ENCODE measurements around the gene HDAC8. TPM values are rescaled to one million over a fixed set of nuclear protein-coding genes. Genes with fewer than 3 reads are reported as not detected.

HDAC8 gene
- total and polyA plus RNA-seq, 9 of the 15 experiments (the other 6 are each of a cell fraction or from before 2014, with no cell fraction given) = 18.9 to 53.8 (median 28.7) TPM

DNA sequence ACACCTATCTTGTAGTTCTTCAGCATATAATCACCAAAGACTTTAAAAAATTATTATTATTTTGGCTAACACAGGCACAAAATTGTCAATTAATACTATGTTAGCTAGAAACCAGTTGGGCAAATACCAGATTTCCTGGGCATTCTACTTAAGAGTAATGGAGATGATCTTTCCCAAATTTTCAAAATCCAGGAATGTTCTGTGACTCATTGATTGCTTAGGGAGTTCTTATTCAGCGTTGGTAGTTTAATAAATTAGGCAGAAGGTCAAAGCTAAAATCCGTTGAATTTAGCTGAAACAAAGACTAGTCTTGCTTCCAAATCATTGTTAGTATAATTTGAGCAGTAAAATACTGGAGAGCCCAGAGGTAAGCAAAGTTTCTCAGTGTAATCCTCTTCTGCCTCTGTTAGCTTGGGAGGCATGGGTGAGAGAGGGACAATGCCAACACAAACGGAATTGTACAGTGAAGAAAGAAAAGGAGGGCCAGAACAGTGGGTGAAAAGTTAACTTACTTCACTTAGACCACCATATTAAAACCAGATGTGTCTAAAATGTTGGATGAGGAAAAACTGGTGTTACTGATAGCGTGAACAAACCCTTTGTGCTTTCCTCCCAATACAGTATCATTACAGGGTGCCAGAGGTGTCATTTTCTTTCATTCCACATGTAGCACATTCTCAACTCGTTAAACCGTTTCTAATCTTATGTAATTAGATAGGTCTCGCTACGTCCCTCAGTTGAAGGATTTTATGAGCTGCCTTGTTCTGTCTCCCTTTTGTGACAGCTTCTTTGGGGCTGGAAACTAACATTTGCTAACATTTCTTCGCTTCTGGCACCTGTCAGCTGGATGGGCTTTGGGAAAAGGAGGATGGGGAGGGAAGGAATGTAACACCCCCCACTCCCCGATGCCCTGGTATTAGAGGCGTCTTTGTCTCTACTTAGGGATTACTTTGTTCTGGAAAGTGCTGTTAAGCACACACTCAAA, 179.5 kb downstream of the HDAC8 start (continued):
- TF ChIP-seq CHD7 (IDR thresholded peaks at IDR 0.05; ENCODE audit: low read depth, low read length) (no peak), POLR3G (IDR thresholded peaks at IDR 0.05; ENCODE audit: extremely low read depth, insufficient read length, insufficient replicate concordance) (no peak), MAFF (IDR thresholded peaks at IDR 0.05; ENCODE audit: low read length) (no peak), CBFA2T2 (conservative IDR thresholded peaks at IDR 0.05) (no peak), ZNF592 (IDR thresholded peaks at IDR 0.05) (no peak), ZNF143 (CRISPR knock-in tag; IDR thresholded peaks at IDR 0.05) (no peak)
